OCI-LY7 (cell line): ENCODE results near the gene CEP295NL. TPM values are rescaled to one million over a fixed set of nuclear protein-coding genes. Genes with fewer than 3 reads are reported as not detected.
"Not testable (repeated sequence)": the region's sequence is repeated elsewhere in the genome, so short reads cannot be mapped to it uniquely, and the experiment has no call there.

ENCODE experiments used
- BruUV-seq: library from RNA; stranded (reverse); fragments of 400-500 nt; replicated peaks from 2 replicates; lab custom pipeline; 2021; lab: Mats Ljungman, UMichigan
- CTCF ChIA-PET: fragments of 300-600 bp; sonication (Branson Sonifier 250); formaldehyde crosslinking; loops from one replicate; lab custom pipeline; 2022; ENCODE audit warnings: antibody characterized with exemption; ENCODE audit not compliant: unreplicated experiment; lab: Charles Lee
- POLR2A ChIA-PET: fragments of 300-600 bp; sonication (Branson Sonifier 250); formaldehyde crosslinking; loops from one replicate; lab custom pipeline; 2022; ENCODE audit warnings: antibody characterized with exemption; lab: Charles Lee
- DNase-seq: peaks from one replicate; pipeline ENCODE4 v3.0.0-alpha.2; 2015; ENCODE audit warnings: low spot score
- H2AFZ ChIP-seq: fragments of 200-600 bp; sonication (generic), shearing (Covaris generic); 2 replicates; pipeline ENCODE4 v1.6.1; 2014; ENCODE audit warnings: mild to moderate bottlenecking, antibody characterized with exemption, low read length, moderate library complexity
- H3K27ac ChIP-seq: fragments of 200-600 bp; sonication (generic); 2 replicates; pipeline ENCODE4 v1.5.1; 2014; ENCODE audit warnings: mixed run types, low read depth, mild to moderate bottlenecking, moderate library complexity, low read length, inconsistent platforms; ENCODE audit not compliant: poor library complexity, severe bottlenecking
- H3K36me3 ChIP-seq: fragments of 200-600 bp; sonication (generic); 2 replicates; pipeline ENCODE4 v1.6.1; 2014; ENCODE audit warnings: mild to moderate bottlenecking, antibody characterized with exemption, low read length, moderate library complexity, mixed read lengths; ENCODE audit not compliant: insufficient read depth
- H3K4me1 ChIP-seq: fragments of 200-600 bp; sonication (generic); 2 replicates; pipeline ENCODE4 v1.5.1; 2014; ENCODE audit warnings: mild to moderate bottlenecking, low read length; ENCODE audit not compliant: insufficient read depth, poor library complexity, severe bottlenecking
- H3K4me2 ChIP-seq: fragments of 200-600 bp; sonication (generic); 2 replicates; pipeline ENCODE4 v1.6.1; 2014; ENCODE audit warnings: mild to moderate bottlenecking, low read length
- H3K4me3 ChIP-seq: fragments of 200-600 bp; sonication (generic); 2 replicates; pipeline ENCODE4 v1.5.1; 2014; ENCODE audit warnings: mild to moderate bottlenecking, low read depth, low read length; ENCODE audit not compliant: poor library complexity, severe bottlenecking
- H3K79me2 ChIP-seq: fragments of 200-600 bp; sonication (generic); 2 replicates; pipeline ENCODE4 v1.6.1; 2016; ENCODE audit warnings: low read depth, mild to moderate bottlenecking, low read length, moderate library complexity, mixed read lengths; ENCODE audit not compliant: insufficient read depth
- H3K9me2 ChIP-seq: fragments of 200-600 bp; sonication (generic); 2 replicates; pipeline ENCODE4 v1.6.1; 2016; ENCODE audit warnings: mild to moderate bottlenecking, low read length, mixed read lengths; ENCODE audit not compliant: insufficient read depth
- H3K9me3 ChIP-seq: fragments of 200-600 bp; sonication (generic); 2 replicates; pipeline ENCODE4 v1.6.1; 2014; ENCODE audit warnings: mild to moderate bottlenecking, mixed run types, low read length, mixed read lengths
- H4K20me1 ChIP-seq: fragments of 200-600 bp; sonication (generic); 2 replicates; pipeline ENCODE4 v1.6.1; 2014; ENCODE audit warnings: mild to moderate bottlenecking, antibody characterized with exemption, low read length, moderate library complexity, mixed read lengths; ENCODE audit not compliant: insufficient read depth
- CTCF ChIP-seq: fragments of 200-600 bp; sonication (generic); conservative IDR thresholded peaks from 2 replicates; pipeline ENCODE4 v1.5.1; 2014; ENCODE audit warnings: mild to moderate bottlenecking, antibody characterized with exemption, low read length, moderate library complexity, mixed read lengths
- EZH2phosphoT487 ChIP-seq: fragments of 200-600 bp; sonication (generic); IDR thresholded peaks from 2 replicates; pipeline ENCODE4 v1.6.1; 2018; ENCODE audit warnings: low read depth, borderline replicate concordance, mild to moderate bottlenecking, mixed run types, antibody characterized with exemption, low read length, moderate library complexity, mixed read lengths
- intact Hi-C: fragments of 100-400 bp; cut with micrococcal nuclease; formaldehyde crosslinking; loops from one replicate; pipeline ENCODE4 v1.10.0; 2022; ENCODE audit not compliant: unreplicated experiment
- total RNA-seq, 2 experiments: library from RNA; depleted of rRNA in 1 of 2; stranded (reverse); fragments of >200 nt in 1 of 2; shearing (Covaris generic) in 1 of 2; gene quantifications; 2 replicates each; pipeline ENCODE4 v1.2.3, GENCODE V29; 2014 to 2022

The CEP295NL gene
- total RNA-seq, 2 experiments from 2014 or later: not detected

- Histone ChIP-seq H4K20me1 (no peaks in the 10 kb centered on the region), H3K36me3 (no peaks in the 10 kb centered on the region), H3K4me2 (no peak overlapping the region), H3K4me1 (peaks cover 20% of the 10 kb centered on the region), H2AFZ (no peak overlapping the region), H3K9me2 (no peaks in the 10 kb centered on the region), H3K27ac (no peak overlapping the region), H3K79me2 (no peaks in the 10 kb centered on the region), H3K4me3 (no peak overlapping the region), H3K9me3 (no peaks in the 10 kb centered on the region)
- ChIA-PET CTCF (no interaction called here), POLR2A (interaction anchor here (1.3 kb wide), 1 partner anchor 11 kb away, joined by 4 read pairs; no protein-coding TSS in a partner anchor)
- intact Hi-C loops: no loop called here
- no peak for DNase-seq
- no TSS peak for BruUV-seq
- TF ChIP-seq CTCF: no peak
- TF ChIP-seq EZH2phosphoT487: no peak
These were observed 10.9 kb downstream of the CEP295NL start for GRCh38 chr17:78892062-78892456.

- Histone ChIP-seq H3K9me3 (no peaks in the 10 kb centered on the region), H4K20me1 (no peaks in the 10 kb centered on the region), H3K4me2 (no peak overlapping the region), H3K4me3 (no peak overlapping the region), H3K36me3 (no peaks in the 10 kb centered on the region), H3K79me2 (no peaks in the 10 kb centered on the region), H3K27ac (no peak overlapping the region), H3K4me1 (peaks cover 20% of the 10 kb centered on the region), H2AFZ (no peak overlapping the region), H3K9me2 (no peaks in the 10 kb centered on the region)
- TF ChIP-seq CTCF (no peak), EZH2phosphoT487 (no peak)
- POLR2A ChIA-PET: interaction anchor here (1.3 kb wide), 1 partner anchor 12 kb away, joined by 4 read pairs; no protein-coding TSS in a partner anchor
- CTCF ChIA-PET: interaction anchor here (1.2 kb wide), 1 partner anchor 26 kb away, joined by 3 read pairs; no protein-coding TSS in a partner anchor
- intact Hi-C loops: no loop called here
- no peak for DNase-seq
- no TSS peak for BruUV-seq
These were observed 11.5 kb downstream of the CEP295NL start for GRCh38 chr17:78891406-78892061.

GRCh38 chr17:78890498-78890897 lies 12.5 kb downstream of the CEP295NL start:
- H2AFZ ChIP-seq: peak overlapping the region; percentile 9; the same call in 1 of the 2 replicates
- POLR2A ChIA-PET: interaction anchor here (0.6 to 0.7 kb wide), 2 partner anchors 17 to 33 kb away, joined by 4 to 5 read pairs; no protein-coding TSS in a partner anchor
- peaks cover 20% of the 10 kb centered on the region for H3K4me1 ChIP-seq
- intact Hi-C loops: no loop called here
- no peak overlapping the region for H3K27ac ChIP-seq
- no peak overlapping the region for H3K4me3 ChIP-seq
- peak; percentile 52 for DNase-seq
- no peaks in the 10 kb centered on the region for H4K20me1 ChIP-seq
- no peaks in the 10 kb centered on the region for H3K9me2 ChIP-seq
- H3K4me2 ChIP-seq: no peak overlapping the region
- no peaks in the 10 kb centered on the region for H3K9me3 ChIP-seq
- no peaks in the 10 kb centered on the region for H3K79me2 ChIP-seq
- TF ChIP-seq CTCF (no peak), EZH2phosphoT487 (no peak)
- H3K36me3 ChIP-seq: no peaks in the 10 kb centered on the region
- CTCF ChIA-PET: interaction anchor here (1.2 kb wide), 1 partner anchor 25 kb away, joined by 3 read pairs; no protein-coding TSS in a partner anchor
- no TSS peak for BruUV-seq

GRCh38 chr17:78890096-78890495 lies 12.9 kb downstream of the CEP295NL start:
- BruUV-seq, H3K4me2 ChIP-seq, DNase-seq, H3K36me3 ChIP-seq, intact Hi-C loops, H3K79me2 ChIP-seq, H3K9me3 ChIP-seq, H4K20me1 ChIP-seq, H3K9me2 ChIP-seq, H3K27ac ChIP-seq, H3K4me3 ChIP-seq: not testable (repeated sequence)
- Histone ChIP-seq H2AFZ (peak overlapping the region; percentile 9; the same call in 1 of the 2 replicates), H3K4me1 (peaks cover 20% of the 10 kb centered on the region)
- ChIA-PET CTCF (interaction anchor here (1.2 kb wide), 1 partner anchor 25 kb away, joined by 3 read pairs; no protein-coding TSS in a partner anchor), POLR2A (interaction anchor here (0.7 kb wide), 2 partner anchors 32 to 688 kb away, joined by 3 to 4 read pairs; no protein-coding TSS in a partner anchor)
